Body of pancreas (tissue), 4 donors: Measurements from ENCODE around the gene IRF2BP1. TPM values are rescaled to one million over a fixed set of nuclear protein-coding genes. Genes with fewer than 3 reads are reported as not detected.

ENCODE experiments used
- ATAC-seq: fragments of 150-250 bp; one replicate; pipeline ENCODE4 v1.9.1; 2016
- DNase-seq, 4 donors: peaks; one replicate each; pipeline ENCODE4 v3.0.0-alpha.2; 2019
- H3K27ac ChIP-seq, 4 donors: fragments of 200-600 bp; sonication (generic); 1 replicate in 3 of 4; 2 replicates in 1 of 4; pipeline versions ENCODE4 v1.5.1 to v1.6.1; 2016 to 2019; ENCODE audit warnings: mild to moderate bottlenecking in 1 of 4, mixed read lengths in 1 of 4, moderate library complexity in 1 of 4
- H3K27me3 ChIP-seq, 2 donors: fragments of 200-600 bp; sonication (generic); one replicate each; pipeline ENCODE4 v1.6.0; 2016; ENCODE audit warnings: mild to moderate bottlenecking in 1 of 2
- H3K36me3 ChIP-seq, 2 donors: fragments of 200-600 bp; sonication (generic); replicated peaks in 1 of 2; 2 replicates each; pipeline ENCODE4 v1.5.1; 2016; ENCODE audit warnings: low read depth in 2 of 2; ENCODE audit not compliant: insufficient read depth in 1 of 2
- H3K4me1 ChIP-seq: fragments of 200-600 bp; sonication (generic); one replicate; pipeline ENCODE4 v1.6.0; 2016
- H3K4me3 ChIP-seq, 2 donors: fragments of 200-600 bp; sonication (generic); 1 replicate in 1 of 2; 2 replicates in 1 of 2; pipeline ENCODE4 v1.5.1; 2016 to 2019
- H3K9me3 ChIP-seq, 3 donors: fragments of 200-600 bp; sonication (generic); 1 replicate in 2 of 3; 2 replicates in 1 of 3; pipeline ENCODE4 v1.5.1; 2016
- CTCF ChIP-seq, 7 experiments: fragments of 450-650 bp in 4 of 7; fragments of 200-600 bp in 3 of 7; sonication (generic) in 3 of 7; IDR thresholded peaks; one replicate each; pipeline ENCODE4 v1.5.1; 2016 to 2019; ENCODE audit warnings: antibody characterized with exemption in 7 of 7
- POLR2A ChIP-seq, 3 donors: fragments of 450-650 bp; IDR thresholded peaks; one replicate each; pipeline ENCODE4 v1.6.1; 2016; ENCODE audit warnings: antibody characterized with exemption in 3 of 3, mild to moderate bottlenecking in 2 of 3
- WGBS, 2 donors: methylation state at CpG; one replicate each; pipeline ENCODE4 v1.1.5; 2017; 5-methylcytosine and 5-hydroxymethylcytosine counted together
- intact Hi-C: fragments of 100-400 bp; cut with DNase I; formaldehyde crosslinking; loops from one replicate; pipeline ENCODE4 v1.15.1; 2023
- total RNA-seq, 2 donors: library from RNA; depleted of rRNA; stranded (reverse); fragments of >200 nt; gene quantifications; one replicate each; pipeline ENCODE4 v1.1.0, GENCODE V29; 2016

IRF2BP1 gene
- total RNA-seq, 2 donors from 2014 or later, result 24.1 to 25.1 TPM

GRCh38 chr19:45920458-45920857, 34.5 kb upstream of the IRF2BP1 start:
- Histone ChIP-seq H3K9me3 (no peaks in the 10 kb centered on the region), H3K4me3 (no peak overlapping the region), H3K4me1 (peaks cover 4% of the 10 kb centered on the region), H3K27me3 (no peaks in the 10 kb centered on the region), H3K27ac (no peak overlapping the region), H3K36me3 (no peaks in the 10 kb centered on the region)
- TF ChIP-seq CTCF (IDR thresholded peaks at IDR 0.05) (no peak), POLR2A (IDR thresholded peaks at IDR 0.05) (no peak)
- WGBS, 2 donors, result 62% methylated on average over 8 of the region's 8 CpGs
- no peak for ATAC-seq
- no peak for DNase-seq
- intact Hi-C loops, result no loop called here

GRCh38 chr19:45919678-45920077, 33.7 kb upstream of the IRF2BP1 start:
- Histone ChIP-seq H3K36me3 (no peaks in the 10 kb centered on the region), H3K4me3 (no peak overlapping the region), H3K4me1 (peaks cover 9% of the 10 kb centered on the region), H3K27ac (no peak overlapping the region), H3K27me3 (no peaks in the 10 kb centered on the region), H3K9me3 (no peaks in the 10 kb centered on the region)
- DNase-seq, result no peak
- WGBS, 2 donors, result 41 to 54% methylated on average over 7 of the region's 7 CpGs
- no peak for ATAC-seq
- TF ChIP-seq CTCF (IDR thresholded peaks at IDR 0.05), result no peak
- TF ChIP-seq POLR2A (IDR thresholded peaks at IDR 0.05), result no peak
- intact Hi-C loops, result no loop called here

GRCh38 chr19:45918721-45919120, 32.8 kb upstream of the IRF2BP1 start:
- Histone ChIP-seq H3K27me3 (no peaks in the 10 kb centered on the region), H3K4me3 (no peak overlapping the region), H3K9me3 (no peaks in the 10 kb centered on the region), H3K27ac (no peak overlapping the region), H3K4me1 (peaks cover 9% of the 10 kb centered on the region), H3K36me3 (no peaks in the 10 kb centered on the region)
- ATAC-seq (no peak), DNase-seq (no peak)
- 45 to 51% methylated on average over 4 of the region's 4 CpGs for WGBS, 2 donors
- intact Hi-C loops, result no loop called here
- TF ChIP-seq POLR2A (IDR thresholded peaks at IDR 0.05), result no peak
- TF ChIP-seq CTCF (IDR thresholded peaks at IDR 0.05), result no peak

- no peak overlapping the region for H3K4me3 ChIP-seq
- intact Hi-C loops, result no loop called here
- ATAC-seq (no peak), DNase-seq (no peak)
- no peaks in the 10 kb centered on the region for H3K36me3 ChIP-seq
- H3K27ac ChIP-seq, result no peak overlapping the region
- H3K9me3 ChIP-seq, result no peaks in the 10 kb centered on the region
- TF ChIP-seq POLR2A (IDR thresholded peaks at IDR 0.05) (no peak), CTCF (IDR thresholded peaks at IDR 0.05) (no peak)
- peaks cover 9% of the 10 kb centered on the region for H3K4me1 ChIP-seq
- WGBS, 2 donors, result 39 to 62% methylated on average over 4 of the region's 4 CpGs
- H3K27me3 ChIP-seq, result no peaks in the 10 kb centered on the region
Observed at GRCh38 chr19:45917421-45918091, 31.6 kb upstream of the IRF2BP1 start.
